WTC11 (cell line): ENCODE results near the gene ARHGAP15. TPM values are rescaled to one million over a fixed set of nuclear protein-coding genes. Genes with fewer than 3 reads are reported as not detected.

Experiments used
- ATAC-seq: fragments of 200-7000 bp; cut with Tn5 transposase; 2 replicates; pipeline ENCODE4 v1.10.0; 2021; ENCODE audit warnings: mild to moderate bottlenecking, moderate library complexity
- CTCF ChIA-PET: fragments of 300-600 bp; sonication (Branson Sonifier 250); formaldehyde crosslinking; loops from one replicate; lab custom pipeline; 2021; ENCODE audit warnings: antibody characterized with exemption; lab: Charles Lee
- POLR2A ChIA-PET: fragments of 350-600 bp; sonication (Branson Sonifier 250); formaldehyde crosslinking; loops from one replicate; lab custom pipeline; 2021; ENCODE audit warnings: antibody characterized with exemption; lab: Charles Lee
- DNase-seq: peaks from one replicate; pipeline ENCODE4 v3.0.0; 2021; ENCODE audit warnings: low spot score
- H3K27ac Mint-ChIP-seq: 2 replicates; pipeline ENCODE4 v1.8.0; 2021; ENCODE audit warnings: mixed read lengths
- H3K27me3 Mint-ChIP-seq: 2 replicates; pipeline ENCODE4 v1.8.0; 2021; ENCODE audit warnings: low read depth, mild to moderate bottlenecking, moderate library complexity, mixed read lengths
- H3K36me3 Mint-ChIP-seq: 2 replicates; pipeline ENCODE4 v1.8.0; 2021; ENCODE audit warnings: mixed read lengths
- H3K4me1 Mint-ChIP-seq: 2 replicates; pipeline ENCODE4 v1.8.0; 2022; ENCODE audit warnings: mixed read lengths
- H3K4me3 Mint-ChIP-seq: 2 replicates; pipeline ENCODE4 v1.8.0; 2021; ENCODE audit warnings: mild to moderate bottlenecking, moderate library complexity, mixed read lengths
- H3K9me3 Mint-ChIP-seq: 2 replicates; pipeline ENCODE4 v1.8.0; 2021; ENCODE audit warnings: mixed read lengths
- EMX1 ChIP-seq: fragments of 250-450 bp; sonication (Bioruptor Pico); IDR thresholded peaks from 2 replicates; pipeline ENCODE4 v1.8.0; 2021; ENCODE audit warnings: mild to moderate bottlenecking
- ETV6 ChIP-seq: sonication (generic); formaldehyde crosslinking; IDR thresholded peaks from 2 replicates; pipeline ENCODE4 v1.8.1; 2022; ENCODE audit warnings: mild to moderate bottlenecking, missing genetic modification reagents
- FOXK1 ChIP-seq: sonication (generic); formaldehyde crosslinking; IDR thresholded peaks from 2 replicates; pipeline ENCODE4 v1.8.0; 2022; ENCODE audit warnings: mild to moderate bottlenecking, moderate library complexity, missing genetic modification reagents
- FOXP1 ChIP-seq: sonication (generic); formaldehyde crosslinking; IDR thresholded peaks from 2 replicates; pipeline ENCODE4 v1.8.0; 2022; ENCODE audit warnings: missing genetic modification reagents, mild to moderate bottlenecking, moderate library complexity, borderline replicate concordance
- GRHL2 ChIP-seq: fragments of 250-450 bp; sonication (Bioruptor Pico); IDR thresholded peaks from 2 replicates; pipeline ENCODE4 v1.8.0; 2022; ENCODE audit warnings: mild to moderate bottlenecking, moderate library complexity; ENCODE audit not compliant: insufficient replicate concordance, severe bottlenecking
- NFATC4 ChIP-seq: fragments of 250-450 bp; sonication (Bioruptor Pico); IDR thresholded peaks from 2 replicates; pipeline ENCODE4 v1.9.0; 2021; ENCODE audit warnings: mild to moderate bottlenecking
- NFYB ChIP-seq: sonication (generic); formaldehyde crosslinking; conservative IDR thresholded peaks from 2 replicates; pipeline ENCODE4 v1.8.0; 2022; ENCODE audit warnings: low read depth, missing genetic modification reagents
- NR3C1 ChIP-seq: sonication (generic); formaldehyde crosslinking; conservative IDR thresholded peaks from 2 replicates; pipeline ENCODE4 v1.8.1; 2023; ENCODE audit warnings: low read depth, mild to moderate bottlenecking, missing genetic modification reagents
- OVOL2 ChIP-seq: fragments of 250-450 bp; sonication (Bioruptor Pico); IDR thresholded peaks from 2 replicates; pipeline ENCODE4 v1.9.0; 2021; ENCODE audit warnings: mild to moderate bottlenecking, borderline replicate concordance
- PRRX2 ChIP-seq: fragments of 250-450 bp; sonication (Bioruptor Pico); IDR thresholded peaks from 2 replicates; pipeline ENCODE4 v1.8.0; 2021; ENCODE audit warnings: mild to moderate bottlenecking
- RORB ChIP-seq: fragments of 250-450 bp; sonication (Bioruptor Pico); IDR thresholded peaks from 2 replicates; pipeline ENCODE4 v1.9.0; 2021; ENCODE audit warnings: mild to moderate bottlenecking
- SOX15 ChIP-seq: fragments of 250-450 bp; sonication (Bioruptor Pico); IDR thresholded peaks from 2 replicates; pipeline ENCODE4 v1.9.0; 2021; ENCODE audit warnings: mild to moderate bottlenecking
- TEAD4 ChIP-seq: sonication (generic); formaldehyde crosslinking; IDR thresholded peaks from 2 replicates; pipeline ENCODE4 v1.8.0; 2022; ENCODE audit warnings: mild to moderate bottlenecking, missing genetic modification reagents
- ZNF121 ChIP-seq: sonication (generic); formaldehyde crosslinking; IDR thresholded peaks from 2 replicates; pipeline ENCODE4 v1.8.0; 2023; ENCODE audit warnings: missing genetic modification reagents
- ZNF317 ChIP-seq: sonication (generic); formaldehyde crosslinking; IDR thresholded peaks from 2 replicates; pipeline ENCODE4 v1.8.1; 2023; ENCODE audit warnings: low read depth, mild to moderate bottlenecking, moderate library complexity, missing genetic modification reagents, borderline replicate concordance
- ZNF416 ChIP-seq: fragments of 250-450 bp; sonication (Bioruptor Pico); IDR thresholded peaks from 2 replicates; pipeline ENCODE4 v1.9.0; 2021; ENCODE audit warnings: mild to moderate bottlenecking, inconsistent platforms
- total RNA-seq: library from RNA; stranded (reverse); gene quantifications from 3 replicates; pipeline ENCODE4 v1.2.3, GENCODE V29; 2021
- TF ChIP-seq, protein P1 (sequence below): fragments of 250-450 bp; sonication (Bioruptor Pico); IDR thresholded peaks from 2 replicates; pipeline ENCODE4 v2.1.2; 2022; ENCODE audit warnings: mild to moderate bottlenecking, moderate library complexity
- TF ChIP-seq, protein P2 (sequence below): sonication (generic); formaldehyde crosslinking; IDR thresholded peaks from 2 replicates; pipeline ENCODE4 v1.8.1; 2023; ENCODE audit warnings: mild to moderate bottlenecking, moderate library complexity, missing genetic modification reagents
- TF ChIP-seq, protein P3 (sequence below): fragments of 250-450 bp; sonication (Bioruptor Pico); IDR thresholded peaks from 2 replicates; pipeline ENCODE4 v1.8.0; 2021; ENCODE audit warnings: mild to moderate bottlenecking
- TF ChIP-seq, protein P4 (sequence below): sonication (generic); formaldehyde crosslinking; IDR thresholded peaks from 2 replicates; pipeline ENCODE4 v1.8.1; 2022; ENCODE audit warnings: mild to moderate bottlenecking, missing genetic modification reagents, moderate library complexity, borderline replicate concordance
- TF ChIP-seq, protein P5 (sequence below): sonication (generic); formaldehyde crosslinking; IDR thresholded peaks from 2 replicates; pipeline ENCODE4 v1.8.1; 2023; ENCODE audit warnings: mild to moderate bottlenecking, missing genetic modification reagents, moderate library complexity
- TF ChIP-seq, protein P6 (sequence below): sonication (generic); formaldehyde crosslinking; IDR thresholded peaks from 2 replicates; pipeline ENCODE4 v1.8.1; 2023; ENCODE audit warnings: mild to moderate bottlenecking, missing genetic modification reagents
- TF ChIP-seq, protein P7 (sequence below): fragments of 250-450 bp; sonication (Bioruptor Pico); IDR thresholded peaks from 2 replicates; pipeline ENCODE4 v1.9.0; 2021; ENCODE audit warnings: moderate library complexity, mild to moderate bottlenecking, inconsistent platforms, borderline replicate concordance
- TF ChIP-seq, protein P8 (sequence below): sonication (generic); formaldehyde crosslinking; conservative IDR thresholded peaks from 2 replicates; pipeline ENCODE4 v1.8.1; 2022; ENCODE audit warnings: mild to moderate bottlenecking, missing genetic modification reagents
- TF ChIP-seq, protein P9 (sequence below): fragments of 250-450 bp; sonication (Bioruptor Pico); IDR thresholded peaks from 2 replicates; pipeline ENCODE4 v1.9.0; 2021; ENCODE audit warnings: mild to moderate bottlenecking

ARHGAP15 gene
- total RNA-seq, 1 experiment from 2014 or later, result 0.28 TPM

DNA sequence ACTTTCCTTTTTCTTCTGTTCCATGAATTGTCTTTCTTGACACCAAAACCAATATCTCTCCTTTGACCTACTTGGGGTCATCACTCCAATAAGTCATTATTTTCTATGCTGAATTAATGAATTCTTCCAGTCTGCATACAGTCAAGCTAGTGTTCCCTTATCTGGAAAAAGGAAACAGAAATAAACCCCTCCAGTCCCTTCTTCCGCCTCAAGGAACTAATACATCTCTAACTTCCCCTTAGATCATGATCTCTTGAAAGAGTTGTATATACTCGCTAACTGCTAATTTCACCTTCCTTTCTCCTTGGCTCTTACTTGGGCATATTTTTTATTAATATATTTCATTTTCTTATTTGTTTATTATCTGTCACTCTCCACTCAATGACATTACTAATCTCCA lies 7.3 kb upstream of the ARHGAP15 start:
- DNase-seq, result no peak
- Mint-ChIP-seq H3K27ac (no peak overlapping the region), H3K9me3 (no peaks in the 10 kb centered on the region), H3K36me3 (no peaks in the 10 kb centered on the region), H3K27me3 (no peaks in the 10 kb centered on the region), H3K4me3 (no peak overlapping the region), H3K4me1 (no peaks in the 10 kb centered on the region)
- ChIA-PET CTCF (no interaction called here), POLR2A (no interaction called here)
- TF ChIP-seq RORB (CRISPR knock-in tag), result no peak
- TF ChIP-seq, protein P1, sequence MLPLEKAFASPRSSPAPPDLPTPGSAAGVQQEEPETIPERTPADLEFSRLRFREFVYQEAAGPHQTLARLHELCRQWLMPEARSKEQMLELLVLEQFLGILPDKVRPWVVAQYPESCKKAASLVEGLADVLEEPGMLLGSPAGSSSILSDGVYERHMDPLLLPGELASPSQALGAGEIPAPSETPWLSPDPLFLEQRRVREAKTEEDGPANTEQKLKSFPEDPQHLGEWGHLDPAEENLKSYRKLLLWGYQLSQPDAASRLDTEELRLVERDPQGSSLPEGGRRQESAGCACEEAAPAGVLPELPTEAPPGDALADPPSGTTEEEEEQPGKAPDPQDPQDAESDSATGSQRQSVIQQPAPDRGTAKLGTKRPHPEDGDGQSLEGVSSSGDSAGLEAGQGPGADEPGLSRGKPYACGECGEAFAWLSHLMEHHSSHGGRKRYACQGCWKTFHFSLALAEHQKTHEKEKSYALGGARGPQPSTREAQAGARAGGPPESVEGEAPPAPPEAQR (CRISPR knock-in tag), result no peak
- no peak for TF ChIP-seq SOX15 (CRISPR knock-in tag)
- TF ChIP-seq PRRX2 (CRISPR knock-in tag), result no peak
- no peak for TF ChIP-seq ZNF416
- no peak for TF ChIP-seq GRHL2 (CRISPR knock-in tag)
- no peak for ATAC-seq

DNA sequence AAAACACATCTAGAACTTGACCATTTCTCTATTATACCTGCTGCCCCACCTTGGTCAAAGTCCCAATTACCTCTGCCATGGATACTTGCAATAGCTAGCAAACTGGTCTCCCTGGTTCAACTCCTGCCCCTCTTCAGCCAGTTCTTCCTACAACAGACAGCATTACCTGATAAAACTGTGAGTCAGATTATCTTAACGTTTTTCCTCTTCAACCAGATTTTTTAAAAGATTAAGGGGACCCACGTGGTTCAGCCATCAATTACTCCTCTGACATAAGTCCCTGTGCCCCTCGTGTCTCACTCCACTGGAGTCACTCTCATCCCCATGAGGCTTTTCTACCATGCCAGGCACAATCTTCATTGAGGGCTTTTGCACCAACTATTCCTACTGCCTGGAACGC lies 5.3 kb upstream of the ARHGAP15 start:
- no peaks in the 10 kb centered on the region for H3K36me3 Mint-ChIP-seq
- no peaks in the 10 kb centered on the region for H3K9me3 Mint-ChIP-seq
- peaks cover under 1% of the 10 kb centered on the region; the same call in 1 of the 2 replicates for H3K4me1 Mint-ChIP-seq
- H3K4me3 Mint-ChIP-seq, result no peak overlapping the region
- H3K27me3 Mint-ChIP-seq, result no peaks in the 10 kb centered on the region
- no peak overlapping the region for H3K27ac Mint-ChIP-seq
- DNase-seq (no peak), ATAC-seq (no peak)
- ChIA-PET CTCF (interaction anchor here (1.1 kb wide), 2 partner anchors 12 to 89 kb away, joined by 3 to 6 read pairs; no protein-coding TSS in a partner anchor), POLR2A (no interaction called here)
- TF ChIP-seq, protein P2, sequence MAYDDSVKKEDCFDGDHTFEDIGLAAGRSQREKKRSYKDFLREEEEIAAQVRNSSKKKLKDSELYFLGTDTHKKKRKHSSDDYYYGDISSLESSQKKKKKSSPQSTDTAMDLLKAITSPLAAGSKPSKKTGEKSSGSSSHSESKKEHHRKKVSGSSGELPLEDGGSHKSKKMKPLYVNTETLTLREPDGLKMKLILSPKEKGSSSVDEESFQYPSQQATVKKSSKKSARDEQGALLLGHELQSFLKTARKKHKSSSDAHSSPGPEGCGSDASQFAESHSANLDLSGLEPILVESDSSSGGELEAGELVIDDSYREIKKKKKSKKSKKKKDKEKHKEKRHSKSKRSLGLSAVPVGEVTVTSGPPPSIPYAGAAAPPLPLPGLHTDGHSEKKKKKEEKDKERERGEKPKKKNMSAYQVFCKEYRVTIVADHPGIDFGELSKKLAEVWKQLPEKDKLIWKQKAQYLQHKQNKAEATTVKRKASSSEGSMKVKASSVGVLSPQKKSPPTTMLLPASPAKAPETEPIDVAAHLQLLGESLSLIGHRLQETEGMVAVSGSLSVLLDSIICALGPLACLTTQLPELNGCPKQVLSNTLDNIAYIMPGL (CRISPR knock-in tag), result no peak
- TF ChIP-seq NR3C1 (CRISPR knock-in tag) (no peak), FOXK1 (CRISPR knock-in tag) (no peak), EMX1 (CRISPR knock-in tag) (no peak), ZNF317 (CRISPR knock-in tag) (no peak), NFATC4 (CRISPR knock-in tag) (no peak), ETV6 (CRISPR knock-in tag) (no peak), OVOL2 (no peak), NFYB (CRISPR knock-in tag) (no peak), TEAD4 (CRISPR knock-in tag) (no peak), ZNF121 (CRISPR knock-in tag) (no peak), FOXP1 (CRISPR knock-in tag) (no peak)
- TF ChIP-seq, protein P3, sequence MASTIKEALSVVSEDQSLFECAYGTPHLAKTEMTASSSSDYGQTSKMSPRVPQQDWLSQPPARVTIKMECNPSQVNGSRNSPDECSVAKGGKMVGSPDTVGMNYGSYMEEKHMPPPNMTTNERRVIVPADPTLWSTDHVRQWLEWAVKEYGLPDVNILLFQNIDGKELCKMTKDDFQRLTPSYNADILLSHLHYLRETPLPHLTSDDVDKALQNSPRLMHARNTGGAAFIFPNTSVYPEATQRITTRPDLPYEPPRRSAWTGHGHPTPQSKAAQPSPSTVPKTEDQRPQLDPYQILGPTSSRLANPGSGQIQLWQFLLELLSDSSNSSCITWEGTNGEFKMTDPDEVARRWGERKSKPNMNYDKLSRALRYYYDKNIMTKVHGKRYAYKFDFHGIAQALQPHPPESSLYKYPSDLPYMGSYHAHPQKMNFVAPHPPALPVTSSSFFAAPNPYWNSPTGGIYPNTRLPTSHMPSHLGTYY, result no peak
- TF ChIP-seq, protein P4, sequence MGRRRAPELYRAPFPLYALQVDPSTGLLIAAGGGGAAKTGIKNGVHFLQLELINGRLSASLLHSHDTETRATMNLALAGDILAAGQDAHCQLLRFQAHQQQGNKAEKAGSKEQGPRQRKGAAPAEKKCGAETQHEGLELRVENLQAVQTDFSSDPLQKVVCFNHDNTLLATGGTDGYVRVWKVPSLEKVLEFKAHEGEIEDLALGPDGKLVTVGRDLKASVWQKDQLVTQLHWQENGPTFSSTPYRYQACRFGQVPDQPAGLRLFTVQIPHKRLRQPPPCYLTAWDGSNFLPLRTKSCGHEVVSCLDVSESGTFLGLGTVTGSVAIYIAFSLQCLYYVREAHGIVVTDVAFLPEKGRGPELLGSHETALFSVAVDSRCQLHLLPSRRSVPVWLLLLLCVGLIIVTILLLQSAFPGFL (CRISPR knock-in tag), result no peak
- TF ChIP-seq, protein P5, sequence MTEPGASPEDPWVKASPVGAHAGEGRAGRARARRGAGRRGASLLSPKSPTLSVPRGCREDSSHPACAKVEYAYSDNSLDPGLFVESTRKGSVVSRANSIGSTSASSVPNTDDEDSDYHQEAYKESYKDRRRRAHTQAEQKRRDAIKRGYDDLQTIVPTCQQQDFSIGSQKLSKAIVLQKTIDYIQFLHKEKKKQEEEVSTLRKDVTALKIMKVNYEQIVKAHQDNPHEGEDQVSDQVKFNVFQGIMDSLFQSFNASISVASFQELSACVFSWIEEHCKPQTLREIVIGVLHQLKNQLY (CRISPR knock-in tag), result no peak
- TF ChIP-seq, protein P6, sequence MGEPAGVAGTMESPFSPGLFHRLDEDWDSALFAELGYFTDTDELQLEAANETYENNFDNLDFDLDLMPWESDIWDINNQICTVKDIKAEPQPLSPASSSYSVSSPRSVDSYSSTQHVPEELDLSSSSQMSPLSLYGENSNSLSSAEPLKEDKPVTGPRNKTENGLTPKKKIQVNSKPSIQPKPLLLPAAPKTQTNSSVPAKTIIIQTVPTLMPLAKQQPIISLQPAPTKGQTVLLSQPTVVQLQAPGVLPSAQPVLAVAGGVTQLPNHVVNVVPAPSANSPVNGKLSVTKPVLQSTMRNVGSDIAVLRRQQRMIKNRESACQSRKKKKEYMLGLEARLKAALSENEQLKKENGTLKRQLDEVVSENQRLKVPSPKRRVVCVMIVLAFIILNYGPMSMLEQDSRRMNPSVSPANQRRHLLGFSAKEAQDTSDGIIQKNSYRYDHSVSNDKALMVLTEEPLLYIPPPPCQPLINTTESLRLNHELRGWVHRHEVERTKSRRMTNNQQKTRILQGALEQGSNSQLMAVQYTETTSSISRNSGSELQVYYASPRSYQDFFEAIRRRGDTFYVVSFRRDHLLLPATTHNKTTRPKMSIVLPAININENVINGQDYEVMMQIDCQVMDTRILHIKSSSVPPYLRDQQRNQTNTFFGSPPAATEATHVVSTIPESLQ (CRISPR knock-in tag), result no peak
- TF ChIP-seq, protein P7, sequence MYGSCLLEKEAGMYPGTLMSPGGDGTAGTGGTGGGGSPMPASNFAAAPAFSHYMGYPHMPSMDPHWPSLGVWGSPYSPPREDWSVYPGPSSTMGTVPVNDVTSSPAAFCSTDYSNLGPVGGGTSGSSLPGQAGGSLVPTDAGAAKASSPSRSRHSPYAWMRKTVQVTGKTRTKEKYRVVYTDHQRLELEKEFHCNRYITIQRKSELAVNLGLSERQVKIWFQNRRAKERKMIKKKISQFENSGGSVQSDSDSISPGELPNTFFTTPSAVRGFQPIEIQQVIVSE (CRISPR knock-in tag), result no peak
- TF ChIP-seq, protein P8, sequence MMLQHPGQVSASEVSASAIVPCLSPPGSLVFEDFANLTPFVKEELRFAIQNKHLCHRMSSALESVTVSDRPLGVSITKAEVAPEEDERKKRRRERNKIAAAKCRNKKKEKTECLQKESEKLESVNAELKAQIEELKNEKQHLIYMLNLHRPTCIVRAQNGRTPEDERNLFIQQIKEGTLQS (CRISPR knock-in tag), result no peak
- TF ChIP-seq, protein P9, sequence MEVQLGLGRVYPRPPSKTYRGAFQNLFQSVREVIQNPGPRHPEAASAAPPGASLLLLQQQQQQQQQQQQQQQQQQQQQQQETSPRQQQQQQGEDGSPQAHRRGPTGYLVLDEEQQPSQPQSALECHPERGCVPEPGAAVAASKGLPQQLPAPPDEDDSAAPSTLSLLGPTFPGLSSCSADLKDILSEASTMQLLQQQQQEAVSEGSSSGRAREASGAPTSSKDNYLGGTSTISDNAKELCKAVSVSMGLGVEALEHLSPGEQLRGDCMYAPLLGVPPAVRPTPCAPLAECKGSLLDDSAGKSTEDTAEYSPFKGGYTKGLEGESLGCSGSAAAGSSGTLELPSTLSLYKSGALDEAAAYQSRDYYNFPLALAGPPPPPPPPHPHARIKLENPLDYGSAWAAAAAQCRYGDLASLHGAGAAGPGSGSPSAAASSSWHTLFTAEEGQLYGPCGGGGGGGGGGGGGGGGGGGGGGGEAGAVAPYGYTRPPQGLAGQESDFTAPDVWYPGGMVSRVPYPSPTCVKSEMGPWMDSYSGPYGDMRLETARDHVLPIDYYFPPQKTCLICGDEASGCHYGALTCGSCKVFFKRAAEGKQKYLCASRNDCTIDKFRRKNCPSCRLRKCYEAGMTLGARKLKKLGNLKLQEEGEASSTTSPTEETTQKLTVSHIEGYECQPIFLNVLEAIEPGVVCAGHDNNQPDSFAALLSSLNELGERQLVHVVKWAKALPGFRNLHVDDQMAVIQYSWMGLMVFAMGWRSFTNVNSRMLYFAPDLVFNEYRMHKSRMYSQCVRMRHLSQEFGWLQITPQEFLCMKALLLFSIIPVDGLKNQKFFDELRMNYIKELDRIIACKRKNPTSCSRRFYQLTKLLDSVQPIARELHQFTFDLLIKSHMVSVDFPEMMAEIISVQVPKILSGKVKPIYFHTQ (CRISPR knock-in tag), result no peak
